ENCODE measurements around the gene NTMT1. TPM values are rescaled to one million over a fixed set of nuclear protein-coding genes. Genes with fewer than 3 reads are reported as not detected.

NTMT1 gene
- total and polyA plus RNA-seq, 9 of the 15 experiments (the other 6 are each of a cell fraction or from before 2014, with no cell fraction given), result 42.1 to 116 (median 74.7) TPM

Other genes with a start within 250 kb of the NTMT1 start
Only the 7 nearest of the 8 such genes appear.
- gene C9orf50, start 5.1 kb upstream of the NTMT1 start, total RNA-seq (2014; rRNA removed), result 0.12 TPM in 1 of 2 replicates, not detected in the other
- gene C9orf50, start 5.1 kb upstream of the NTMT1 start, total RNA-seq (2014; rRNA removed; fragmentation: Illumina TruSeq; extraction: Trizol), result not detected in 2 replicates
- not detected in 2 replicates for gene C9orf50, start 5.1 kb upstream of the NTMT1 start, total RNA-seq (2015; rRNA removed; fragmentation: Illumina TruSeq; extraction: Trizol)
- not detected in 2 replicates for gene C9orf50, start 5.1 kb upstream of the NTMT1 start, total RNA-seq (2021)
- not detected in 2 replicates for gene C9orf50, start 5.1 kb upstream of the NTMT1 start, polyA plus RNA-seq (2011; rRNA removed)
- gene C9orf50, start 5.1 kb upstream of the NTMT1 start, polyA plus RNA-seq (2014; fragmentation: Illumina TruSeq; extraction: Trizol), result not detected in 2 replicates
- not detected for gene C9orf50, start 5.1 kb upstream of the NTMT1 start, polyA plus RNA-seq (2014; fragmentation: Nextera tagmentation; extraction: Ambion mirVana)
- gene C9orf50, start 5.1 kb upstream of the NTMT1 start, polyA plus RNA-seq (2014; rRNA removed), result not detected in 2 replicates
- gene ASB6, start 16.0 kb downstream of the NTMT1 start, total RNA-seq (2014; rRNA removed), result 12.4 and 15.8 TPM in 2 replicates
- gene ASB6, start 16.0 kb downstream of the NTMT1 start, total RNA-seq (2014; rRNA removed; fragmentation: Illumina TruSeq; extraction: Trizol), result 4.1 and 4.9 TPM in 2 replicates
- gene ASB6, start 16.0 kb downstream of the NTMT1 start, total RNA-seq (2015; rRNA removed; fragmentation: Illumina TruSeq; extraction: Trizol), result 8.6 TPM in 2 replicates
- 17.1 and 17.3 TPM in 2 replicates for gene ASB6, start 16.0 kb downstream of the NTMT1 start, total RNA-seq (2021)
- gene ASB6, start 16.0 kb downstream of the NTMT1 start, polyA plus RNA-seq (2011; rRNA removed), result 11.3 and 13.1 TPM in 2 replicates
- 12.8 and 13.1 TPM in 2 replicates for gene ASB6, start 16.0 kb downstream of the NTMT1 start, polyA plus RNA-seq (2014; fragmentation: Illumina TruSeq; extraction: Trizol)
- gene ASB6, start 16.0 kb downstream of the NTMT1 start, polyA plus RNA-seq (2014; fragmentation: Nextera tagmentation; extraction: Ambion mirVana), result 1 to 10 TPM in 1 of 2 experiments, under 1 TPM in 1; 0.92 to 1.1 TPM
- 17.8 and 19.5 TPM in 2 replicates for gene ASB6, start 16.0 kb downstream of the NTMT1 start, polyA plus RNA-seq (2014; rRNA removed)
- gene PRRX2, start 39.5 kb downstream of the NTMT1 start, total RNA-seq (2014; rRNA removed), result not detected in 2 replicates
- gene PRRX2, start 39.5 kb downstream of the NTMT1 start, total RNA-seq (2014; rRNA removed; fragmentation: Illumina TruSeq; extraction: Trizol), result not detected in 2 replicates
- not detected in 2 replicates for gene PRRX2, start 39.5 kb downstream of the NTMT1 start, total RNA-seq (2015; rRNA removed; fragmentation: Illumina TruSeq; extraction: Trizol)
- not detected in 2 replicates for gene PRRX2, start 39.5 kb downstream of the NTMT1 start, total RNA-seq (2021)
- gene PRRX2, start 39.5 kb downstream of the NTMT1 start, polyA plus RNA-seq (2011; rRNA removed), result not detected in 2 replicates
- gene PRRX2, start 39.5 kb downstream of the NTMT1 start, polyA plus RNA-seq (2014; fragmentation: Illumina TruSeq; extraction: Trizol), result not detected in 2 replicates
- gene PRRX2, start 39.5 kb downstream of the NTMT1 start, polyA plus RNA-seq (2014; fragmentation: Nextera tagmentation; extraction: Ambion mirVana), result not detected
- 0.21 TPM in 1 of 2 replicates, not detected in the other for gene PRRX2, start 39.5 kb downstream of the NTMT1 start, polyA plus RNA-seq (2014; rRNA removed)
- 0.08 TPM in 1 of 2 replicates, not detected in the other for gene PTGES, start 126.9 kb downstream of the NTMT1 start, total RNA-seq (2014; rRNA removed)
- not detected in 2 replicates for gene PTGES, start 126.9 kb downstream of the NTMT1 start, total RNA-seq (2014; rRNA removed; fragmentation: Illumina TruSeq; extraction: Trizol)
- gene PTGES, start 126.9 kb downstream of the NTMT1 start, total RNA-seq (2015; rRNA removed; fragmentation: Illumina TruSeq; extraction: Trizol), result not detected in 2 replicates
- not detected in 2 replicates for gene PTGES, start 126.9 kb downstream of the NTMT1 start, total RNA-seq (2021)
- 0.05 and 0.13 TPM in 2 replicates for gene PTGES, start 126.9 kb downstream of the NTMT1 start, polyA plus RNA-seq (2011; rRNA removed)
- 0.11 TPM in 1 of 2 replicates, not detected in the other for gene PTGES, start 126.9 kb downstream of the NTMT1 start, polyA plus RNA-seq (2014; fragmentation: Illumina TruSeq; extraction: Trizol)
- not detected for gene PTGES, start 126.9 kb downstream of the NTMT1 start, polyA plus RNA-seq (2014; fragmentation: Nextera tagmentation; extraction: Ambion mirVana)
- gene PTGES, start 126.9 kb downstream of the NTMT1 start, polyA plus RNA-seq (2014; rRNA removed), result not detected in 2 replicates
- 21.5 and 24.5 TPM in 2 replicates for gene TOR1B, start 177.0 kb downstream of the NTMT1 start, total RNA-seq (2014; rRNA removed)
- gene TOR1B, start 177.0 kb downstream of the NTMT1 start, total RNA-seq (2014; rRNA removed; fragmentation: Illumina TruSeq; extraction: Trizol), result 23.4 and 23.9 TPM in 2 replicates
- 23.7 and 25.4 TPM in 2 replicates for gene TOR1B, start 177.0 kb downstream of the NTMT1 start, total RNA-seq (2015; rRNA removed; fragmentation: Illumina TruSeq; extraction: Trizol)
- 28.6 and 28.7 TPM in 2 replicates for gene TOR1B, start 177.0 kb downstream of the NTMT1 start, total RNA-seq (2021)
- gene TOR1B, start 177.0 kb downstream of the NTMT1 start, polyA plus RNA-seq (2011; rRNA removed), result 28.9 and 36.5 TPM in 2 replicates
- gene TOR1B, start 177.0 kb downstream of the NTMT1 start, polyA plus RNA-seq (2014; fragmentation: Illumina TruSeq; extraction: Trizol), result 24.6 and 27.0 TPM in 2 replicates
- gene TOR1B, start 177.0 kb downstream of the NTMT1 start, polyA plus RNA-seq (2014; fragmentation: Nextera tagmentation; extraction: Ambion mirVana), result 1 to 10 TPM; 4.2 to 6.9 TPM
- 28.1 and 29.2 TPM in 2 replicates for gene TOR1B, start 177.0 kb downstream of the NTMT1 start, polyA plus RNA-seq (2014; rRNA removed)
- 44.4 and 46.0 TPM in 2 replicates for gene TOR1A, start 198.0 kb downstream of the NTMT1 start, total RNA-seq (2014; rRNA removed)
- 39.9 and 45.9 TPM in 2 replicates for gene TOR1A, start 198.0 kb downstream of the NTMT1 start, total RNA-seq (2014; rRNA removed; fragmentation: Illumina TruSeq; extraction: Trizol)
- 54.3 and 55.5 TPM in 2 replicates for gene TOR1A, start 198.0 kb downstream of the NTMT1 start, total RNA-seq (2015; rRNA removed; fragmentation: Illumina TruSeq; extraction: Trizol)
- gene TOR1A, start 198.0 kb downstream of the NTMT1 start, total RNA-seq (2021), result 49.5 and 51.3 TPM in 2 replicates
- gene TOR1A, start 198.0 kb downstream of the NTMT1 start, polyA plus RNA-seq (2011; rRNA removed), result 74.8 and 85.8 TPM in 2 replicates
- 68.9 and 74.0 TPM in 2 replicates for gene TOR1A, start 198.0 kb downstream of the NTMT1 start, polyA plus RNA-seq (2014; fragmentation: Illumina TruSeq; extraction: Trizol)
- 1 to 10 TPM; 4.5 to 9.9 TPM for gene TOR1A, start 198.0 kb downstream of the NTMT1 start, polyA plus RNA-seq (2014; fragmentation: Nextera tagmentation; extraction: Ambion mirVana)
- 67.9 and 74.7 TPM in 2 replicates for gene TOR1A, start 198.0 kb downstream of the NTMT1 start, polyA plus RNA-seq (2014; rRNA removed)
- gene C9orf78, start 209.1 kb downstream of the NTMT1 start, total RNA-seq (2014; rRNA removed), result 196 and 199 TPM in 2 replicates
- 199 and 240 TPM in 2 replicates for gene C9orf78, start 209.1 kb downstream of the NTMT1 start, total RNA-seq (2014; rRNA removed; fragmentation: Illumina TruSeq; extraction: Trizol)
- 220 and 223 TPM in 2 replicates for gene C9orf78, start 209.1 kb downstream of the NTMT1 start, total RNA-seq (2015; rRNA removed; fragmentation: Illumina TruSeq; extraction: Trizol)
- gene C9orf78, start 209.1 kb downstream of the NTMT1 start, total RNA-seq (2021), result 89.0 and 94.6 TPM in 2 replicates
- gene C9orf78, start 209.1 kb downstream of the NTMT1 start, polyA plus RNA-seq (2011; rRNA removed), result 109 and 202 TPM in 2 replicates
- 210 and 222 TPM in 2 replicates for gene C9orf78, start 209.1 kb downstream of the NTMT1 start, polyA plus RNA-seq (2014; fragmentation: Illumina TruSeq; extraction: Trizol)
- gene C9orf78, start 209.1 kb downstream of the NTMT1 start, polyA plus RNA-seq (2014; fragmentation: Nextera tagmentation; extraction: Ambion mirVana), result 100 to 1,000 TPM; 132 to 266 TPM
- 228 and 240 TPM in 2 replicates for gene C9orf78, start 209.1 kb downstream of the NTMT1 start, polyA plus RNA-seq (2014; rRNA removed)

Measured in K562 (cell line).